GM12878 (cell line): ENCODE measurements around the gene KIF2A. TPM values are rescaled to one million over a fixed set of nuclear protein-coding genes. Genes with fewer than 3 reads are reported as not detected.

Experiments
- ATAC-seq: fragments of 200-7000 bp; cut with Tn5 transposase; 3 replicates; pipeline ENCODE4 v1.9.1; 2020; ENCODE audit warnings: mild to moderate bottlenecking, moderate library complexity
- BruUV-seq: library from RNA; stranded (reverse); fragments of 400-500 nt; replicated peaks from 2 replicates; lab custom pipeline; 2021; lab: Mats Ljungman, UMichigan
- CTCF ChIA-PET: fragments of 300-600 bp; sonication (Branson Sonifier 250); formaldehyde crosslinking; extraction: SDS; loops from one replicate; lab custom pipeline; 2021; ENCODE audit warnings: inconsistent platforms; lab: Yijun Ruan, JAX
- POLR2A ChIA-PET: fragments of 350-600 bp; formaldehyde crosslinking; extraction: SDS; loops from one replicate; lab custom pipeline; 2021; ENCODE audit warnings: inconsistent platforms; lab: Charles Lee
- RAD21 ChIA-PET: fragments of 300-600 bp; sonication (Branson Sonifier 250); formaldehyde crosslinking; loops from one replicate; lab custom pipeline; 2023; ENCODE audit warnings: antibody characterized with exemption; ENCODE audit not compliant: unreplicated experiment; lab: Charles Lee
- SMC1A ChIA-PET: fragments of 300-600 bp; sonication (Branson Sonifier 250); formaldehyde crosslinking; loops from one replicate; lab custom pipeline; 2023; ENCODE audit not compliant: unreplicated experiment, uncharacterized antibody; lab: Charles Lee
- DNase-seq: peaks from one replicate; pipeline ENCODE4 v3.0.0-alpha.2; 2011; ENCODE audit warnings: low read depth, low spot score
- FAIRE-seq: peaks from 3 replicates; lab custom pipeline; 2011; peaks lifted over from hg19 to GRCh38; lab: Jason Lieb, UNC
- H2AFZ ChIP-seq: 2 replicates; pipeline ENCODE4 v1.6.0; 2011; ENCODE audit warnings: low read depth, low read length, control low read depth; ENCODE audit not compliant: control insufficient read depth
- H3K27ac ChIP-seq: 2 replicates; pipeline ENCODE4 v1.5.1; 2011; ENCODE audit warnings: control low read depth; ENCODE audit not compliant: control insufficient read depth, insufficient read depth
- H3K27me3 ChIP-seq, 2 experiments: replicated peaks in 1 of 2; 2 replicates each; pipeline versions ENCODE4 v1.6.0 to v1.6.1; 2011; ENCODE audit warnings: low read length in 1 of 2; ENCODE audit not compliant: control insufficient read depth in 2 of 2, insufficient read depth in 2 of 2
- H3K36me3 ChIP-seq, 2 experiments: 2 replicates each; pipeline ENCODE4 v1.5.1; 2011; ENCODE audit warnings: low read length in 1 of 2; ENCODE audit not compliant: control insufficient read depth in 2 of 2, insufficient read depth in 2 of 2
- H3K4me1 ChIP-seq: 2 replicates; pipeline ENCODE4 v1.6.1; 2011; ENCODE audit warnings: mild to moderate bottlenecking, low read length, moderate library complexity, mixed read lengths; ENCODE audit not compliant: control insufficient read depth, insufficient read depth
- H3K4me2 ChIP-seq: 2 replicates; pipeline ENCODE4 v1.6.0; 2011; ENCODE audit warnings: control low read depth; ENCODE audit not compliant: control insufficient read depth, insufficient read depth
- H3K4me3 ChIP-seq: fragments of 200-600 bp; sonication (generic); 2 replicates; pipeline ENCODE4 v1.5.1; 2016
- H3K79me2 ChIP-seq: 2 replicates; pipeline ENCODE4 v1.6.0; 2011; ENCODE audit warnings: low read length; ENCODE audit not compliant: control insufficient read depth, insufficient read depth
- H3K9ac ChIP-seq: 2 replicates; pipeline ENCODE4 v1.8.0; 2011; ENCODE audit warnings: low read length, control low read depth, mixed read lengths; ENCODE audit not compliant: control insufficient read depth, insufficient read depth
- H3K9me3 ChIP-seq: replicated peaks from 3 replicates; pipeline ENCODE4 v1.5.1; 2011; ENCODE audit warnings: mild to moderate bottlenecking, low read length; ENCODE audit not compliant: control insufficient read depth, insufficient read depth
- H4K20me1 ChIP-seq: 2 replicates; pipeline ENCODE4 v1.6.0; 2011; ENCODE audit not compliant: control insufficient read depth, insufficient read depth
- ATF7 ChIP-seq: fragments of 450-650 bp; IDR thresholded peaks from 2 replicates; pipeline ENCODE4 v1.6.1; 2016; ENCODE audit warnings: low read depth, mild to moderate bottlenecking
- CBX5 ChIP-seq: sonication (generic); IDR thresholded peaks from 2 replicates; pipeline ENCODE4 v1.6.1; 2016; ENCODE audit warnings: low read depth, moderate library complexity, mild to moderate bottlenecking, inconsistent platforms
- CHD4 ChIP-seq: fragments of 200-600 bp; sonication (generic); IDR thresholded peaks from 2 replicates; pipeline ENCODE4 v1.6.1; 2016; ENCODE audit warnings: mild to moderate bottlenecking
- CREM ChIP-seq: IDR thresholded peaks from 2 replicates; pipeline ENCODE4 v1.6.1; 2014; ENCODE audit warnings: antibody characterized with exemption, low read depth
- HDAC2 ChIP-seq: fragments of 200-600 bp; sonication (generic); IDR thresholded peaks from 2 replicates; pipeline ENCODE4 v1.6.1; 2017
- IRF4 ChIP-seq: IDR thresholded peaks from 2 replicates; pipeline ENCODE4 v1.6.1; 2011; ENCODE audit warnings: low read depth, low read length
- MTA2 ChIP-seq: fragments of 450-650 bp; IDR thresholded peaks from 2 replicates; pipeline ENCODE4 v1.6.1; 2016; ENCODE audit warnings: low read depth, mild to moderate bottlenecking, moderate library complexity
- MYB ChIP-seq: fragments of 150-350 bp; IDR thresholded peaks from 2 replicates; pipeline ENCODE4 v1.6.1; 2014; ENCODE audit warnings: mild to moderate bottlenecking, low read depth, low read length, borderline replicate concordance
- POLR2AphosphoS2 ChIP-seq: IDR thresholded peaks from 2 replicates; pipeline ENCODE4 v1.6.1; 2011; ENCODE audit warnings: low read depth, mild to moderate bottlenecking, low read length, improper control_type of control experiment, moderate library complexity
- RBBP5 ChIP-seq: fragments of 200-600 bp; sonication (generic); conservative IDR thresholded peaks from 2 replicates; pipeline ENCODE4 v1.6.1; 2016
- SMAD5 ChIP-seq: IDR thresholded peaks from 2 replicates; pipeline ENCODE4 v1.6.1; 2016; ENCODE audit warnings: antibody characterized with exemption, low read depth
- SUPT20H ChIP-seq: IDR thresholded peaks from 2 replicates; pipeline ENCODE4 v1.6.1; 2011; ENCODE audit warnings: low read depth, mild to moderate bottlenecking, low read length, moderate library complexity, borderline replicate concordance; ENCODE audit not compliant: control insufficient read depth
- TBL1XR1 ChIP-seq: IDR thresholded peaks from 2 replicates; pipeline ENCODE4 v1.6.1; 2012; ENCODE audit warnings: low read depth, low read length, improper control_type of control experiment
- WGBS: methylation state at CpG from one replicate; pipeline ENCODE4 v1.1.6; 2016; ENCODE audit warnings: low lambda C conversion rate; ENCODE audit not compliant: insufficient replicate concordance, insufficient coverage; ENCODE audit errors: missing lambda C conversion rate; 5-methylcytosine and 5-hydroxymethylcytosine counted together
- in situ Hi-C: fragments of 300-500 bp; cut with MboI; formaldehyde crosslinking; loops from 9 replicates; pipeline ENCODE4 v1.14.3; 2018; ENCODE audit warnings: mixed read lengths
- intact Hi-C: fragments of 100-400 bp; cut with micrococcal nuclease; formaldehyde crosslinking; loops from one replicate; pipeline ENCODE4 v1.14.2; 2022; ENCODE audit not compliant: unreplicated experiment
- polyA plus RNA-seq, 11 experiments: library from polyadenylated mRNA; depleted of rRNA in 4 of 11; unstranded in 6 of 11; stranded (reverse) in 5 of 11; fragments of >200 nt; fragmentation: Nextera tagmentation in 4 of 11; fragmentation: Illumina TruSeq in 1 of 11; extraction: Ambion mirVana in 4 of 11; extraction: Trizol in 1 of 11; gene quantifications; 1 replicate in 1 of 11; 2 replicates in 10 of 11; pipeline versions ENCODE4 v1.2.1 to v1.2.3, GENCODE V29; 2011 to 2016; ENCODE audit warnings: inconsistent platforms in 2 of 11, missing spikeins in 2 of 11, low read depth in 1 of 11
- total RNA-seq, 4 experiments: library from RNA; depleted of rRNA in 3 of 4; stranded (reverse); fragments of >200 nt in 3 of 4; fragmentation: Illumina TruSeq in 1 of 4; extraction: Trizol in 1 of 4; gene quantifications; 2 replicates each; pipeline versions ENCODE4 v1.2.1 to v1.2.3, GENCODE V29; 2013 to 2021
- TF ChIP-seq, protein P1 (sequence below): fragments of 450-650 bp; IDR thresholded peaks from 2 replicates; pipeline ENCODE4 v1.6.1; 2017; ENCODE audit warnings: antibody characterized with exemption, mild to moderate bottlenecking, moderate library complexity
- TF ChIP-seq, protein P2 (sequence below): fragments of 450-650 bp; formaldehyde crosslinking; IDR thresholded peaks from 2 replicates; pipeline ENCODE4 v1.4.0; 2020; ENCODE audit warnings: mild to moderate bottlenecking, moderate library complexity

Gene KIF2A
- total and polyA plus RNA-seq, 10 of the 15 experiments (the other 5 are each of a cell fraction or from before 2014, with no cell fraction given): 35.9 to 124 (median 80.1) TPM

DNA sequence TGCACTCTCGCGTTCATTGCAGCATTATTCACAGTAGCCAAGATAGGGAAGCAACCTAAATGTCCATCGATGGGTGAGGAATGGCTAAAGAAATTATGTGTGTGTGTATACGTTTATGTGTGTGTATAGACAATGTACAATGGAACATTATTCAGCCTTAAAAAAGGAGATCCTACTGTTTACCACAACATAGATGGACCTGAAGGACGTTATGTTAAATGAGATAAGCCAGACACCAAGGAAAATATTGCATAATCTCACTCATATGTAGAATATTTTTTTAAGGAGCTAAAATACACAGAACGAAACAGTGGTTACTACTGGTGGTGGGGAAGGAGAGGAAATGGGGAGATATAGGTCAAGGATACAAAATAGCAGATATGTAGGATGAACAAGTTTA lies 2.4 kb downstream of the KIF2A start:
- CTCF ChIA-PET: interaction anchor here (1.1 to 2.0 kb wide), 13 partner anchors 10 to 83 kb away, joined by 3 to 16 read pairs (median 6); no protein-coding TSS in a partner anchor
- BruUV-seq: no TSS peak
- no peak overlapping the region for H3K9ac ChIP-seq
- DNase-seq (no peak), FAIRE-seq (no peak), ATAC-seq (no peak)
- in situ Hi-C loops (no loop called here), intact Hi-C loops (loop anchor here (5.0 kb wide), 3 partner anchors 41 to 94 kb away; partner anchors contain the start of gene DIMT1)
- H2AFZ ChIP-seq: no peak overlapping the region
- SMC1A ChIA-PET: interaction anchor here (1.1 to 4.1 kb wide), 18 partner anchors 10 to 94 kb away, joined by 4 to 30 read pairs (median 8); partner anchors contain the start of gene DIMT1
- peak overlapping the region; percentile 73 for H3K4me2 ChIP-seq
- RAD21 ChIA-PET: interaction anchor here (1.0 to 4.6 kb wide), 7 partner anchors 7 to 96 kb away, joined by 3 to 17 read pairs (median 6); partner anchors contain the start of gene DIMT1
- H3K4me3 ChIP-seq: peak overlapping the region; percentile 93; the same call in 1 of the 2 replicates
- WGBS: 50% methylated on average over 6 of the region's 6 CpGs
- no peaks in the 10 kb centered on the region for H3K9me3 ChIP-seq
- peaks cover 0 to 4% of the 10 kb centered on the region in 2 experiments; a peak in 2 of 4 replicates for H3K36me3 ChIP-seq
- H3K4me1 ChIP-seq: peaks cover 9% of the 10 kb centered on the region
- POLR2A ChIA-PET: interaction anchor here (0.9 to 3.2 kb wide), 9 partner anchors 7 to 96 kb away, joined by 3 to 17 read pairs (median 4); partner anchors contain the start of gene DIMT1
- H4K20me1 ChIP-seq: no peaks in the 10 kb centered on the region; the same call in 1 of the 2 replicates
- TF ChIP-seq, protein P1, sequence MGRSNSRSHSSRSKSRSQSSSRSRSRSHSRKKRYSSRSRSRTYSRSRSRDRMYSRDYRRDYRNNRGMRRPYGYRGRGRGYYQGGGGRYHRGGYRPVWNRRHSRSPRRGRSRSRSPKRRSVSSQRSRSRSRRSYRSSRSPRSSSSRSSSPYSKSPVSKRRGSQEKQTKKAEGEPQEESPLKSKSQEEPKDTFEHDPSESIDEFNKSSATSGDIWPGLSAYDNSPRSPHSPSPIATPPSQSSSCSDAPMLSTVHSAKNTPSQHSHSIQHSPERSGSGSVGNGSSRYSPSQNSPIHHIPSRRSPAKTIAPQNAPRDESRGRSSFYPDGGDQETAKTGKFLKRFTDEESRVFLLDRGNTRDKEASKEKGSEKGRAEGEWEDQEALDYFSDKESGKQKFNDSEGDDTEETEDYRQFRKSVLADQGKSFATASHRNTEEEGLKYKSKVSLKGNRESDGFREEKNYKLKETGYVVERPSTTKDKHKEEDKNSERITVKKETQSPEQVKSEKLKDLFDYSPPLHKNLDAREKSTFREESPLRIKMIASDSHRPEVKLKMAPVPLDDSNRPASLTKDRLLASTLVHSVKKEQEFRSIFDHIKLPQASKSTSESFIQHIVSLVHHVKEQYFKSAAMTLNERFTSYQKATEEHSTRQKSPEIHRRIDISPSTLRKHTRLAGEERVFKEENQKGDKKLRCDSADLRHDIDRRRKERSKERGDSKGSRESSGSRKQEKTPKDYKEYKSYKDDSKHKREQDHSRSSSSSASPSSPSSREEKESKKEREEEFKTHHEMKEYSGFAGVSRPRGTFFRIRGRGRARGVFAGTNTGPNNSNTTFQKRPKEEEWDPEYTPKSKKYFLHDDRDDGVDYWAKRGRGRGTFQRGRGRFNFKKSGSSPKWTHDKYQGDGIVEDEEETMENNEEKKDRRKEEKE: no peak
- no peak for TF ChIP-seq POLR2AphosphoS2
- no peak for TF ChIP-seq ATF7
- TF ChIP-seq, protein P2, sequence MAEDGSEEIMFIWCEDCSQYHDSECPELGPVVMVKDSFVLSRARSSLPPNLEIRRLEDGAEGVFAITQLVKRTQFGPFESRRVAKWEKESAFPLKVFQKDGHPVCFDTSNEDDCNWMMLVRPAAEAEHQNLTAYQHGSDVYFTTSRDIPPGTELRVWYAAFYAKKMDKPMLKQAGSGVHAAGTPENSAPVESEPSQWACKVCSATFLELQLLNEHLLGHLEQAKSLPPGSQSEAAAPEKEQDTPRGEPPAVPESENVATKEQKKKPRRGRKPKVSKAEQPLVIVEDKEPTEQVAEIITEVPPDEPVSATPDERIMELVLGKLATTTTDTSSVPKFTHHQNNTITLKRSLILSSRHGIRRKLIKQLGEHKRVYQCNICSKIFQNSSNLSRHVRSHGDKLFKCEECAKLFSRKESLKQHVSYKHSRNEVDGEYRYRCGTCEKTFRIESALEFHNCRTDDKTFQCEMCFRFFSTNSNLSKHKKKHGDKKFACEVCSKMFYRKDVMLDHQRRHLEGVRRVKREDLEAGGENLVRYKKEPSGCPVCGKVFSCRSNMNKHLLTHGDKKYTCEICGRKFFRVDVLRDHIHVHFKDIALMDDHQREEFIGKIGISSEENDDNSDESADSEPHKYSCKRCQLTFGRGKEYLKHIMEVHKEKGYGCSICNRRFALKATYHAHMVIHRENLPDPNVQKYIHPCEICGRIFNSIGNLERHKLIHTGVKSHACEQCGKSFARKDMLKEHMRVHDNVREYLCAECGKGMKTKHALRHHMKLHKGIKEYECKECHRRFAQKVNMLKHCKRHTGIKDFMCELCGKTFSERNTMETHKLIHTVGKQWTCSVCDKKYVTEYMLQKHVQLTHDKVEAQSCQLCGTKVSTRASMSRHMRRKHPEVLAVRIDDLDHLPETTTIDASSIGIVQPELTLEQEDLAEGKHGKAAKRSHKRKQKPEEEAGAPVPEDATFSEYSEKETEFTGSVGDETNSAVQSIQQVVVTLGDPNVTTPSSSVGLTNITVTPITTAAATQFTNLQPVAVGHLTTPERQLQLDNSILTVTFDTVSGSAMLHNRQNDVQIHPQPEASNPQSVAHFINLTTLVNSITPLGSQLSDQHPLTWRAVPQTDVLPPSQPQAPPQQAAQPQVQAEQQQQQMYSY: no peak
- no peak for TF ChIP-seq HDAC2
- TF ChIP-seq RBBP5: no peak
- TF ChIP-seq IRF4: no peak
- TF ChIP-seq MTA2: no peak
- no peak for TF ChIP-seq SUPT20H
- no peak for TF ChIP-seq SMAD5
- no peak for TF ChIP-seq CREM
- TF ChIP-seq CBX5: no peak
- no peak for TF ChIP-seq CHD4
- TF ChIP-seq MYB: no peak
- TF ChIP-seq TBL1XR1: no peak
- no peak overlapping the region for H3K27ac ChIP-seq
- peaks cover 73% of the 10 kb centered on the region for H3K79me2 ChIP-seq
- H3K27me3 ChIP-seq: no peaks in the 10 kb centered on the region
